HAP-1 (cell line): ENCODE measurements around the gene XIRP1.

ENCODE experiments used
- DNase-seq, 2 experiments: peaks; one replicate each; pipeline ENCODE4 v3.0.0-alpha.2; 2016 to 2020; ENCODE audit warnings: low spot score in 2 of 2
- H3K27me3 ChIP-seq: fragments of 250-450 bp; sonication (Bioruptor Pico); 2 replicates; pipeline ENCODE4 v1.5.1; 2020; ENCODE audit warnings: low read depth, mild to moderate bottlenecking, moderate library complexity
- H3K36me3 ChIP-seq: fragments of 250-450 bp; sonication (Bioruptor Pico); replicated peaks from 2 replicates; pipeline ENCODE4 v1.5.1; 2020; ENCODE audit warnings: mild to moderate bottlenecking
- H3K4me1 ChIP-seq: fragments of 250-450 bp; sonication (Bioruptor Pico); 2 replicates; pipeline ENCODE4 v1.5.1; 2020; ENCODE audit warnings: mild to moderate bottlenecking
- H3K4me3 ChIP-seq: fragments of 250-450 bp; sonication (Bioruptor Pico); 2 replicates; pipeline ENCODE4 v1.5.1; 2020; ENCODE audit warnings: mild to moderate bottlenecking, moderate library complexity
- H3K9me3 ChIP-seq: fragments of 250-450 bp; sonication (Bioruptor Pico); 2 replicates; pipeline ENCODE4 v1.5.1; 2020; ENCODE audit warnings: mild to moderate bottlenecking, moderate library complexity
- in situ Hi-C: fragments of 300-500 bp; cut with MboI; formaldehyde crosslinking; loops from 3 replicates; pipeline ENCODE4 v1.14.3; 2020; ENCODE audit warnings: low sequenced_read_pairs, inconsistent platforms, mixed read lengths

Gene XIRP1

GRCh38 chr3:39220407-39221140, 28.2 kb upstream of the XIRP1 start:
- no peak overlapping the region for H3K4me3 ChIP-seq
- H3K36me3 ChIP-seq: no peaks in the 10 kb centered on the region
- in situ Hi-C loops: no loop called here
- DNase-seq: no peak
- H3K27me3 ChIP-seq: no peaks in the 10 kb centered on the region
- H3K4me1 ChIP-seq: no peaks in the 10 kb centered on the region
- no peaks in the 10 kb centered on the region for H3K9me3 ChIP-seq

GRCh38 chr3:39219702-39220101, 27.3 kb upstream of the XIRP1 start:
- Histone ChIP-seq H3K36me3 (no peaks in the 10 kb centered on the region), H3K9me3 (no peaks in the 10 kb centered on the region), H3K4me1 (no peaks in the 10 kb centered on the region), H3K27me3 (no peaks in the 10 kb centered on the region), H3K4me3 (no peak overlapping the region)
- DNase-seq: no peak
- in situ Hi-C loops: no loop called here

- no peak overlapping the region for H3K4me3 ChIP-seq
- no peaks in the 10 kb centered on the region for H3K36me3 ChIP-seq
- in situ Hi-C loops: no loop called here
- no peak for DNase-seq
- H3K9me3 ChIP-seq: no peaks in the 10 kb centered on the region
- 0 out of 2 replicates have a peak, but pooled peaks cover 5% of the 10 kb centered on the region for H3K27me3 ChIP-seq
- no peaks in the 10 kb centered on the region for H3K4me1 ChIP-seq
Observed at GRCh38 chr3:39216176-39216790, 23.9 kb upstream of the XIRP1 start.

- Histone ChIP-seq H3K27me3 (0 out of 2 replicates have a peak, but pooled peaks cover 5% of the 10 kb centered on the region), H3K9me3 (peaks cover 2% of the 10 kb centered on the region; the same call in 1 of the 2 replicates), H3K36me3 (no peaks in the 10 kb centered on the region), H3K4me3 (no peak overlapping the region), H3K4me1 (peaks cover 7% of the 10 kb centered on the region)
- no peak for DNase-seq
- in situ Hi-C loops: no loop called here
Observed at GRCh38 chr3:39213613-39214012, 21.2 kb upstream of the XIRP1 start.

GRCh38 chr3:39212665-39213064, 20.3 kb upstream of the XIRP1 start:
- H3K4me1 ChIP-seq: peaks cover 12% of the 10 kb centered on the region
- no peak overlapping the region for H3K4me3 ChIP-seq
- 0 out of 2 replicates have a peak, but pooled peaks cover 5% of the 10 kb centered on the region for H3K27me3 ChIP-seq
- DNase-seq: no peak
- no peaks in the 10 kb centered on the region for H3K36me3 ChIP-seq
- in situ Hi-C loops: no loop called here
- H3K9me3 ChIP-seq: peaks cover 2% of the 10 kb centered on the region; the same call in 1 of the 2 replicates

GRCh38 chr3:39211332-39212130, 19.1 kb upstream of the XIRP1 start:
- Histone ChIP-seq H3K4me1 (peaks cover 12% of the 10 kb centered on the region), H3K36me3 (no peaks in the 10 kb centered on the region), H3K27me3 (0 out of 2 replicates have a peak, but pooled peaks cover 5% of the 10 kb centered on the region), H3K4me3 (no peak overlapping the region), H3K9me3 (peaks cover 2% of the 10 kb centered on the region; the same call in 1 of the 2 replicates)
- DNase-seq: no peak
- in situ Hi-C loops: no loop called here

GRCh38 chr3:39210078-39210477, 17.7 kb upstream of the XIRP1 start:
- no peaks in the 10 kb centered on the region for H3K36me3 ChIP-seq
- in situ Hi-C loops: no loop called here
- H3K4me3 ChIP-seq: no peak overlapping the region
- 0 out of 2 replicates have a peak, but pooled peaks cover 5% of the 10 kb centered on the region for H3K27me3 ChIP-seq
- no peak for DNase-seq
- H3K9me3 ChIP-seq: peaks cover 2% of the 10 kb centered on the region; the same call in 1 of the 2 replicates
- H3K4me1 ChIP-seq: peaks cover 12% of the 10 kb centered on the region

- Histone ChIP-seq H3K4me3 (no peak overlapping the region), H3K9me3 (peaks cover 2% of the 10 kb centered on the region; the same call in 1 of the 2 replicates), H3K27me3 (0 out of 2 replicates have a peak, but pooled peaks cover 3% of the 10 kb centered on the region), H3K36me3 (no peaks in the 10 kb centered on the region), H3K4me1 (peaks cover 12% of the 10 kb centered on the region)
- in situ Hi-C loops: no loop called here
- DNase-seq: no peak
Observed at GRCh38 chr3:39209329-39209970, 17.1 kb upstream of the XIRP1 start.

- Histone ChIP-seq H3K9me3 (peaks cover 2% of the 10 kb centered on the region; the same call in 1 of the 2 replicates), H3K27me3 (peaks cover 6% of the 10 kb centered on the region; the same call in 1 of the 2 replicates), H3K4me1 (peaks cover 12% of the 10 kb centered on the region), H3K36me3 (no peaks in the 10 kb centered on the region), H3K4me3 (no peak overlapping the region)
- in situ Hi-C loops: no loop called here
- peak; percentile 60 to 67 for DNase-seq
Observed at GRCh38 chr3:39208463-39209055, 16.2 kb upstream of the XIRP1 start.

GRCh38 chr3:39207361-39208186, 15.2 kb upstream of the XIRP1 start:
- in situ Hi-C loops: no loop called here

GRCh38 chr3:39205919-39206516, 13.6 kb upstream of the XIRP1 start:
- Histone ChIP-seq H3K4me1 (peaks cover 12% of the 10 kb centered on the region), H3K27me3 (peaks cover 20% of the 10 kb centered on the region), H3K36me3 (no peaks in the 10 kb centered on the region), H3K9me3 (peaks cover 2% of the 10 kb centered on the region; the same call in 1 of the 2 replicates), H3K4me3 (no peak overlapping the region)
- no peak for DNase-seq
- in situ Hi-C loops: no loop called here

More at GRCh38 chr3:39207361-39208186, 15.2 kb upstream of the XIRP1 start:
- no peak for DNase-seq
- Histone ChIP-seq H3K9me3 (peaks cover 2% of the 10 kb centered on the region; the same call in 1 of the 2 replicates), H3K4me3 (no peak overlapping the region), H3K27me3 (peaks cover 13% of the 10 kb centered on the region; the same call in 1 of the 2 replicates), H3K4me1 (peaks cover 12% of the 10 kb centered on the region), H3K36me3 (no peaks in the 10 kb centered on the region)

- no peak for DNase-seq
- in situ Hi-C loops: no loop called here
- Histone ChIP-seq H3K36me3 (no peaks in the 10 kb centered on the region), H3K9me3 (peaks cover 2% of the 10 kb centered on the region; the same call in 1 of the 2 replicates), H3K27me3 (peaks cover 20% of the 10 kb centered on the region), H3K4me1 (peaks cover 12% of the 10 kb centered on the region), H3K4me3 (no peak overlapping the region)
Observed at GRCh38 chr3:39205131-39205530, 12.7 kb upstream of the XIRP1 start.
